HG03575 (cell line): ENCODE data around the gene KIR3DL1.

ENCODE experiments used
- ATAC-seq: cut with Tn5 transposase; IDR thresholded peaks from one replicate; pipeline ENCODE4 v1.9.1; 2021; ENCODE audit not compliant: unreplicated experiment, insufficient number of reproducible peaks, low FRiP score; ENCODE audit errors: extremely low read depth

Gene KIR3DL1

DNA sequence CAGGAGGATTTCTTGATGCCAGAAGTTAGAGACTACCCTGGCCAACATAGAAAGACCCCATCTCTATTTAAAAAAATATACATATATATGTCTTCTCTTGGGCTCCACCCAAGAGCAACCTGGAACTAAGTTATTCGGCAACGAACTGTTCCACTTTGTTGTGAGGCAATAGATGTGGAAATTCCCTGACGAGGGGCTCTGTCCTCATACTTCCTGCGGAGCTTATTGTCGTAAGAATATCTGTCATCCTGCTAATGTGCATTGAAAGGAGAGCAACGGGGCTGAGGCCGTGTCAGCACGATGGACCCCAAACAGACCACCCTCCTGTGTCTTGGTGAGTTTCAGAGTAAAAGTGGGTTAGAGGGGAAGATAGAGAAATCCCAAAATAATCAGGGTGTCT lies 57.7 kb downstream of the KIR3DL1 start, which contains the start of gene FCAR:
TSS of gene FCAR (plus strand) at position 246 of the 400 bp plus-strand sequence. CDS start at position 301, 55 bp downstream.
- ATAC-seq = no peak

DNA sequence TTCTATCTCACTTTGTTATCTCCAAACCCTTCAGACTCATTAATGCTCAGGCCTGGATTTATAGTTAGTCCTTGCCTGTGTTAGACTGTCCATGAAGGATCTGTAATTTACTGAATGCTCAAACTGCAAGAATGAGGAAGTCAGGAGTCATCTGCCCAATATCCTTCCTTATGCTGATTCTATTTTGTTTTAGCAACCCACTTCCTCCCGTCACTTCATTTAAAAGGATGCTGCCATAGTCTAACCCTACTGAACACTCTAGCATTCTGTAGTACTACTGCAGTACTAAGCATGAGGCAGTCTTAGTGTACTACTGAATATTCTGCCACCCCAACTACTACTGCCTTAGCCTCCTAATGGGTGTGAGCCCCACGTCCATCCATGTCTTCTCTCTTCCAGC lies 59.2 kb downstream of the KIR3DL1 start:
- no peak for ATAC-seq

DNA sequence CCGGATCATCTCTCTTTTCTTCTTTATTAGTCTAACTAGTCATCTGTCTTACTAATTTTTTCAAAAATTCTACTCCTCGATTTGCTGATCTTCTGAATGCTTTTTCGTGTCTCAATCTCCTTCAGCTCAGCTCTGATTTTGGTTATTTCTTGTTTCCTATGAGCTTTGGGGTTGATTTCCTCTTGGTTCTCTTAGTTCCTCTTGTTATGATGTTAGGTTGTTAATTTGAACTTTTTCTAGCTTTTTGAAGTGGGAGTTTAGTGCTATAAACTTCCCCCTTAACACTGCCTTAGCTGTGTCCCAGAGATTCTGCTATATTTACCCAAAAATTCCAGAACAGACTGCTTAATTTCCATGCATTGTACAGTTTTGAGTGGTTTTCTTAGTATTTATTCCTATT lies 61.2 kb downstream of the KIR3DL1 start:
- ATAC-seq = no peak
